Measurements from ENCODE around the gene DPP10.
"Not testable (repeated sequence)": the region's sequence is repeated elsewhere in the genome, so short reads cannot be mapped to it uniquely, and the experiment has no call there.

The DPP10 gene

DNA sequence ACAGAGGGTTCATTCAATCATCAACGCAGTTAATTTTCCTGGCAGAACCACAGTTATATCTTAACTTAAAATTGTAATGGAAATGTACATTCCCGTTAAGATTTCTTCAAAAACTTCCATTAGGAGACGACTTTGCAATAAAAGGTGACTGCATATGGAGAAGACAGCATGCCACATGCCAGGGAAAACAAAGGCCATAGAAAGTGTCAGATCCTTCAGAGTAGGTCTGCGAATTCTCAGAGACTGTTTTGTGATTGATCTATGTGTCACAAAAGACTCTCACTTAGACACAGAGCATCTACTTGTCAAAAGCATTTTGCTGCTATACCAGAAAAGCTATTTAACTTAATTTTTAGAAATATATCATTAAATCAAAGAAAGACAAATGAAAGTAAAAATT lies 274.6 kb downstream of the DPP10 start:
- DNase-seq (ENCODE audit: low read depth in 2 of 2) = no peak

DNA sequence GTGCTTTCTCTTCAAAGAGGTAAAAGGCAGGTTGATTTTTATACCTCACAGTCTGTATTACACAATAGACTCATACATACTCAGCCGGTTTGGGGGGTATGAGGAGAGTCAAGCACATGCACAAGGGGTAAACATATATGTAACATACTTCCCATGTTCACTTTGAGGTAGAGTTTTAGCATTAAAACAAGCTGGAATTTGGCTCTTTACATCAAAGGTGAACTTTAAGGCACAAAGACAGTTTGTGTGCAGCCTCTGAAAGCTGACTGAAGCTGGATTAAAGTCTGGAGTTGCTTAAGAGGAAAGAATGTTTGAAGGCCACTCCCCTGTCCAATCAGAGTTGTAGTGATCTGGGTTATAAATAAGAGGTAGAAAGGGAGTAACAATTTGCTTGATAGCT lies 282.0 kb downstream of the DPP10 start:
- DNase-seq (ENCODE audit: low read depth in 2 of 2) = no peak

DNA sequence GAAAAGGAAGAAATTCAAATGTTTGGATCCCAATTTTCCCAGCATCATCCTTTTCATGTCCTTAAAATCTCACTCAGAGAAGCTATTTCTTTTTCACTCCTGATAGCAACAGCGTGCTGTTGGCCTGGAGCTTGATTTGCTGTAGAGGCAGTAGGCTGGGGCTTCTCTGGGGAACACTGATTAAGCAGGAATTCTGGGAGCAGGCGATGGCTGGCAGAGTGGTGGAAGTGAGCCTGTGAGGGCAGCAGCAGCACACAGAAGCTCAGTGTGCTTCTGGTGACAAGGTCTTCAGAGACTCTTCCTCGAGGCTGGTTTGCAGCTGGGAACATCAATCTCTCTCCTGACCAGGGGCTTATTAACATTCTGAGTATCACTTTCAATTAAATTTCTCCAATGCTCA lies 284.6 kb downstream of the DPP10 start:
- no peak for DNase-seq (ENCODE audit: low read depth in 2 of 2)

DNA sequence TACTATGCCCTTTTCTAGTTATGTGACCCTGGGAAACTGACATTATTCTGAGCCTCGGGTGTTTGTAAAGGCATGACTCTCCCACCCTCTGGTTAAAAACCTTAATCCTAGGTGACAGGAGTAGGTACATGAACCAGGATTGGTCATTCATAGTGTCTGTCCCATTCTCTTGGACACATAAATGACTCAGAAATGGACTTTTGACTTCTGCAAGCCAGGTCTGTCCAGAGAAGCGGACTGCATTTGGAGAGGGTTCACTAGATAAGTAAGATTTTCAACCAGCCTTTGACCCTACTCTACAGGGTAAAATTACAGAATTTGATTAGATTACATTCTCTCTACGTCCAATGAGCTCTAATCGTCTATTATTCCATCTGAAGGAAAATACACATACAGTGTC lies 285.9 kb downstream of the DPP10 start:
- DNase-seq (ENCODE audit: low read depth in 2 of 2) = no peak

DNA sequence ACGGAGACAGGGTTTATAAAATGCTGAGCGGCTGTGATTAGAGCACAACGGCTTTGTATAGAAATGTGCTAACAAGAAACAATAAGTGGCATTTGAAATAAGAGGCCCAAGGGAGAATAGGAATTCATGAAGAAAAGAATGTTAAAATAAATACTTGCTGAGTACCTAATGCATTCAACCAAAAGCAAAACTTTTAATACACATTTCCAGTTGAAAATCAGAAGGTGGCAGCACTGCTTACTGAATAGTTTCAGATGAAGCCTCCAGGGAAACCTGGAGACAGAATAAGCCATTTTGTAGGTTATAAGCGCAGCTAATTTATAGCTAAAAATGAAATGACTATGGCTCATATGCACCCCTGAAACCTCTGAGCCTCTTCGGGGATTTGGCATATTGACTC lies 286.6 kb downstream of the DPP10 start:
- DNase-seq (ENCODE audit: low read depth in 2 of 2) = no peak

DNA sequence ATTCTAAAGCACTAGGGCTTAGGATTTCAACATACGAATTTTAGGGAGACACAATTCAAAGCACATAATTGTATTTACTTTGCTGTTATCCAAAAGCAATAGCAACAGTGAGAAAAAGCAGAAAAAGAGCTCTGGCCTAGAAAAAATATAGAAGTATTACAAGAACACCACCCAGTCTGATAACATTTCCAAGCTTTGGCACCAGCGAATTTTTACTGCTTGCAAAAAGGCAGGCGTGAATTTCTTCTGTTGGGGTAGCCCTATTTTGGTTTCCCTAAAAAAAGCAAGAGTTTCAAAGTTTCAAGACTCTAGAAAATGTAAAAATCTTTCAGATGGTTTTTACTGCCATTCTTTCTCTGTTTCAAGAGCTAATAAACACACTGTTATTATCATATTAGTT lies 292.7 kb downstream of the DPP10 start:
- DNase-seq (ENCODE audit: low read depth in 2 of 2) = no peak

DNA sequence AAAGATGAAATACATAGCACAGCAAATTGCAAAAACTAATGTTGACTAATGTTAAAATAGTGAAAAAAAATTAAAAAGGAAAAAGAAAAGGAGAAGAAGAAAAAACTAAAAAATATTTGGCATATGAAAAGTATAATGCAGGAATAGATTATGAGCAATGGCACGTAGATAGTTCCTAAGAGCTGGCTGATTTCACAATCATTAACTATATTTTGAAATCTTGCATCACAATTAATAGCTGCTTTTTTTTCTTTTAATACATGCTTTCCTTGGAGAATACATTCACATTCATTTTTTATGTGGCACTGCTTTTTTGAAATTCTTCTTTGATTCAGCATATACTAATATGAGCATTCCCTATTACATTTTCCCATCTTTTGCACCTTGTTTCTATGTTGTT lies 299.8 kb downstream of the DPP10 start:
- DNase-seq (ENCODE audit: low read depth in 2 of 2) = no peak

DNA sequence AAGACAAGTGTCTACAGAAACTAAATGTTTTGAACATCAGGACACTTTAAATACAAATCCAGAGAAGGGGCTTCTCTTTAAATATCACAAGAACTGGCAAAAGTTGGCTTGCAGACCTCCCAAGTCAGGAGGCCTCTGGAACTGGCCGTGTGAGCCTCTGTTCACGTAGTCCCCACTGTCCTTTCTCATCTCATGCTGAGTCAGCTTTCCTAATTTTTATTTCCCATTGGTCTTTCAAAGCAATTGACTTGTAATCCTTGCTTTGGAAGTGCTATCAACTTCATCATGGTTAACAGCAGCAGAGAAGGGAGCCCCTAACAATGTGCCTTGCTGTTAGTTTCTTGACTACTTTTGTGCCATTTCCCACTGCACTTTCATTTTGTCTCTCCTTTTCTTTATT lies 303.3 kb downstream of the DPP10 start:
- no peak for DNase-seq (ENCODE audit: low read depth in 2 of 2)

DNA sequence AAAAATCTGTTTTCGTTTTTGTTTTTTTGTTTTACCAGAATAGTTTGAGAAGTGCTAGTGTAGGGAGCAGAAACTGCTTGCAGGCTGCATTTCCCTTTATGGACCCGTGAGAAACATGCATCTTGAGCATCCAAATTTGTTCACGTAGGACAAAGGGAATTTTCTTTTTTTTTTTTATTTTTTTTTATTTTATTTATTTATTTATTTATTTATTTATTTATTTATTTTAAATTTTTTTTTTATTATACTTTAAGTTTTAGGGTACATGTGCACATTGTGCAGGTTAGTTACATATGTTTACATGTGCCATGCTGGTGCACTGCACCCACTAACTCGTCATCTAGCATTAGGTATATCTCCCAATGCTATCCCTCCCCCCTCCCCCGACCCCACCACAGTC lies 305.7 kb downstream of the DPP10 start:
- DNase-seq (ENCODE audit: low read depth in 2 of 2) = not testable (repeated sequence)

DNA sequence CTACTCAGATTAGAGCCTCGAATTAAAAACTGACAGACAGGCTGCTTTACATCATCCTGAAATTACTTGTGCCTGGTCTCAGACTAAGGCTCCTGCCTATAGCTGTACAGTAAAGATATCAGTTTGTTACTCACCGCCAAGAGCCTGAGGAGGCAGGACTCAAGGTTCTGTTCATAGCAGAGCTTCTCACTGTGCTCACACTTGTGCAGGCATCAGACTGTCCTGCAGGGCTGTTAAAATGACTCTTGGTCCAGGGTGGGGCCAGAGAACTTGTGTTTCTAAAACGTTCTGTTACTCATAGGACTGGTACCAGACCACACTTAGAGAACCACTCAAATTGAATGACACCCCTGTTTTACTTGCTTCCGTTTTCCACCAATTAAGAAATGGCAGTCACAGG lies 310.0 kb downstream of the DPP10 start:
- no peak for DNase-seq (ENCODE audit: low read depth in 2 of 2)

DNA sequence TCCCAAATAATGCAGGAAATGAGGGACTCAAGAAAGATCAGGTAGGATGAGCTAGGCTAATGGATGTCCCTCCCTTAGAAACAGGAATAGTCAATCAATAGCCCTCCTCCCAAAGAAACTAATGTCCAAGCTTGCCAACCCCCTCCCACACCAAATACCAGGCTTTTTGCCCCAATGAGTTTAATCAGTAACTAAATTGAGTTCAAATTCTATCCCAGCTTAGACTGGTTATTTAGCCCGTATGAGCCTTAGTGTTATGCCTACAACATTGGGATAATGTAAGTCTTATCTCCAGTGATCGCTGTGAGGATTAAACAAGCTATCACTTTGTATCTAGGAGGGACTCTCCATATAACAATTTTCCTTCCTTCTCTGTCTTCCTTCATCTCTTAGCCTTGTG lies 310.7 kb downstream of the DPP10 start:
- no peak for DNase-seq (ENCODE audit: low read depth in 2 of 2)

DNA sequence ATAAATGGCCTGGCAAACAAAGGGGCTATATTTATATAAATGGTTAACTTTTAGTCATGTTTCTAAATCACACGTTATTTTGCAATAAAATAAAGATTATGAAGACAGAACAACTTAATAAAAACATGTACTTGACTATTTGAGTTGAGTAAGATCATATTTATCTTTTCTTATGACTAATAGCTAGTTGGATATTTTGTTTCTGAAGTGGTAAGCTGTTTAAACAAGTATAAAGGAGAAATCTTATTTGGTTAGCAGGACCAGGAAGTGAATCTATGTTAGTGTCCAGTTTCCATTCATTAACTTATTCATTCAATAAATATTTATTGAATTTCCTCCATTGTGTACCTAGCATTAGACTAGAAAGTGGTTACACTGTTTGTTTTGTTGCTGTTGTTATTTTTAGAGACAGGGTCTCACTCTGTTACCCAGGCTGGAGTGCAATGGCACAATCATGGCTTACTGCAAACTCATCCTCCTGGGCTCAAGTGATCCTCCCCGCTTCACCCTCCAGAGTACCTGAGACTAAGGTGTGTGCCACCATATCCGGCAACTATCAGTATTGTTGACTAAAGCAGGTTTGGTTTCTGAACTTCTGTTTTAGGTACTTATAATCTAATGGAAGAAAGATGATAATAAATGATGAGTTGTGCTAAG lies 312.6 kb downstream of the DPP10 start:
- no peak for DNase-seq (ENCODE audit: low read depth in 2 of 2)

DNA sequence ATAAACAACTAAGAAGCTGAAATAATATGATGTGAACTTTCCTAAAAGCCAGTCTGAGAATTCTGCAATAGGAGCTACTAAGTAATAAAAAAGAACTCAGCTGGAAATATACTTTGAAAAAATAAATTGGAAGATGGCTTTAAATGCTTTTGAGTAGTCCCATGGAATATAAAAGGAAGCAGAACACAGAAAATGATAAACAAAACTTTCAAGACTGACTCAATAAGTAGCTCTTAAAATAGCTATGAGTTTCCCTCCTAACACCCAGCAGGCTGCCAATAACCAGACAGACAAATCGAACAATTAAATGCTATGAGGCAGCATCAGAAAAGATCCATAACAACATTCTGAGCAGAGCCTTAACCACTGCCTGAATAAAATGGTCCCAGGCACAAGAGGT lies 319.9 kb downstream of the DPP10 start:
- no peak for DNase-seq (ENCODE audit: low read depth in 2 of 2)

DNA sequence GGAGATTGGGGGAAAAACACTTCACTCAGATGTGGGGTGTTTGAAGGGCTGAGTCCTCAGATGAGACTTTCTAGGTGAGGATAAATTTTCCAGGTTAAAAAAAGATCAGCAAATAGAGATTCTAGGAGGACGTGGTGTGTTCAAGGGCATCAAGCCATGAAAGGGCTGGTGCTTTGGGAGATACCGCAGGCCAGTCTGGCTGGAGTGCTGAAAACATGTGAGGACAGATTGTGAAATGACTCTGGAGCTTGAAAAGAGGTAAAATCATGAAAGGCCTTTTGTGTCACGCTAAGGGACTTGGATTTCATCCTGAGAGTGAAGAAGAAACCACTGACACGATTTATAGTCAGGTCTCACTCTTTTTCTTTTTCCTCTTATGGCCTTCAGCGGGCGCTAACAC lies 320.5 kb downstream of the DPP10 start:
- DNase-seq (ENCODE audit: low read depth in 2 of 2) = no peak

DNA sequence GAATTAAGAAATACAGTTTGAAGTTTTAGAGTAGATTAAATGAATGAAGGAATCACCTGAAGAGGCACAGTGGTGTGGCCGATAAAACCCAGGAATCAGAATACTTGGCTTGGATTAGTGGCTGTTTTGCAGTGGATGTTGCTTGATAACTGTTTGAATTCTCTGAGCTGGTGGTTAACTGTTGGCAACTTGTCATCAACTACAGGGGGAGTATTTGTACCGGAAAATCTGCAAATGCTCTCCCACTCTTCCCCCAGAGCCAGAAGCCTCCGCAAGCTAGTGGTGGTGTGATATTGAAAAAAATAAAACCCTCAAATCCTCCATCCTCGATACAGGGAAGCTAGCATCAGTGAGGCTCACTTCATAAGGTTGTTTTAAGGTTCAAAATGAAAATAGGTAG lies 326.7 kb downstream of the DPP10 start:
- no peak for DNase-seq (ENCODE audit: low read depth in 2 of 2)

DNA sequence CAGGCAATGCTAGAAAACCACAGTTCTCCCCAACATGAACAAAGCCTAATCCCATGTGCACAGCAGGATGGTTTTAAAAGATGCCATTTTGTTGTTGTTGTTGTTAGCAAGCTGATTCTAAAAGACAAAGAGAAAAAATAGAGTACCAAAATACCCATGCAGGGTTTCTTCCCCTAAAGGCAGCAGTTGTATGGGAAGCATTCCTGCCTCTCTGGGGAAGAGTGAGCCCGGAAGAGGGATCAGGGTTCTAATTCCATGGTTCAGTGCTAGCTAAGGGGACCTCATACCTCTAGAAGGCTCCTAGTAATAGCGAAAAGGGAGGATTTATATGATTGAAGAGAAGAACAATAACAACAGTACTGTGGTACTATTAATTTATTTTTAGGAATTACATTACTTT lies 327.6 kb downstream of the DPP10 start:
- DNase-seq (ENCODE audit: low read depth in 2 of 2) = no peak

DNA sequence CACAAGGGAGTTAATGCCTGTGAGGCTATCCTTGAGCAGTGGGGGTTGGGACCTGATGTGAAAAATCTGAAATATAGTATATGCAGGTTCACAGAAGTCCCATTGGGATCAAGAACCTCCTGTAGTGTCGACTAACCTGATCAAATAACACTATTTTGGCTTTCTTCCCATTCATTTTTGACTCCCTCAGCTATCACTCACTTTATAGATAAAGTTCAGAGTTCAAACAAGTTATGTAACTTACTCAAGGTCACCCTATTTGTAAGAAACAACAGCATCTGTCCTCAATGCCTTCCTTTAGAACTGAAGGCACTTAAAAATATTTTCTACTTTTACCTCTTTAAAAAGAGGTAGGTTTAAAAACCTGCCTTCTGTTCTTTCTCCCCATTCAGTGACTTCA lies 341.6 kb downstream of the DPP10 start:
- DNase-seq (ENCODE audit: low read depth in 2 of 2) = no peak

DNA sequence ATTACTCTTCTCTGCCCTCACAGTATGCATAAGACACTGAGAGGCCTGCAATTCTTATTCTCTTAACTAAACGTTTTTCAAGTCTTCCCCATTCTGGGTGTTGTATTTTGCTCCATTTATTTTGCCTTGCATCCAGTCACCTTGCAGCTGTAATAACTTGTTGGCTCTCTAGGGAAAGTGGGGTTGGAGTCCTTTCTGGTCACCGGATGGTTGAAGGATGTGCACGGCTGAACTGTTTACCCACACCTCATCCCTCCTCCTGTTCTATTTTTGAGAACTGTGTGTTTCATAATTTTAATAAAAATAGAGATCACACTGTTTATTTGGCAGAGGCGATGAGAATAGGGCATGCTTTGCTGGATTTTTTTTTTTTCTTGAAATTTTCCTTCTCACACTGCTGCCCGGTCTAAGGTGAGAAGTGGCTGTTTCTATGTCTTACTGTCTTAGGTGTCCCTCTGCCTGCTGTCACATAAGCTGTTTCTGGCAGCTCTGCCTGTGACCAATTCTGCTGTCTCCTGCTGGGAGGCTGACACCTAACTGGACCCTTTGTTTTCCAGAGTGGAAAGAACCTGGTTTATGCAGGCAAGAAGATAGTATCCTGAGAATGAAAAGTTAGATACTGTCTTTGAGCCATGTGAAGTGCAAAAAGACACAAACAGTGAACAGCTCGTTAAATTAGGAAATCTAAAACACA lies 342.6 kb downstream of the DPP10 start:
- DNase-seq (ENCODE audit: low read depth in 2 of 2) = no peak

DNA sequence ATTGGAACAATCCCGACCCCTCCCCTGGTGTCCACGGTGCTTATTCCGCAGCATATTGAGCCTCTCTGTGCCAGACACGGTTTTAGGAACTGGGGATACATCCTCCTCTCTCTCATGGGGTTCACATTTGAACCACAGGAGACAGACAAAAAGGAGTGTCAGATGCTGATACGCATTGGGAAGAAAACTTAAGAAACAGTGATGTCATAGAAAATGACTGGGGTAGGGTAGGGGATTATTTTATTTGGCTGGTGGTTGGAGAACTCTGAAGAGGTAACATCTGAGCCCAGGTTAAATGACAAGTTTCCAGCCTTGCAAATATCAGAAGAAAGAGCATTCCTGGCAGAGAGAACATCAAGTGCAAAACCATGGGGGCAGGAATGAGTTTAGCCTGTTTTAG lies 344.5 kb downstream of the DPP10 start:
- no peak for DNase-seq (ENCODE audit: low read depth in 2 of 2)

DNA sequence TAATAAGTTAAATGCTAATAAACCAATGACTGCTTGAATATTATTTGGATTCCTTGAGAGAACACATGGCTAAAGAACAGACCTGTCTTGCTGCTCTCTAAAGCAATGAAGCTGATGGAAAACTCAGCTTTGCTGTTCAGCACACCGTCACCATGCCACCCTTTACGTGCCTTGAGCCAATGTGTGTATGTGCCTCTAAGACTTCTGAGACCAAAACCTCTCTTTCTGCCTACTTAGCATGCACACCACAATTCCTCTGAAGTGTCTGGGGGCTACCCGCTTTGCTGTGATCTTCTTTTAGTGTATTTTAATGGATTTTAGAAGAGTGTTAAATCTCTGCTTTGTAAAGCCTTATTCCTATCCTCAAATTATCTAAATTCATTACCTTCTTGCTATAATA lies 345.0 kb downstream of the DPP10 start:
- no peak for DNase-seq (ENCODE audit: low read depth in 2 of 2)

DNA sequence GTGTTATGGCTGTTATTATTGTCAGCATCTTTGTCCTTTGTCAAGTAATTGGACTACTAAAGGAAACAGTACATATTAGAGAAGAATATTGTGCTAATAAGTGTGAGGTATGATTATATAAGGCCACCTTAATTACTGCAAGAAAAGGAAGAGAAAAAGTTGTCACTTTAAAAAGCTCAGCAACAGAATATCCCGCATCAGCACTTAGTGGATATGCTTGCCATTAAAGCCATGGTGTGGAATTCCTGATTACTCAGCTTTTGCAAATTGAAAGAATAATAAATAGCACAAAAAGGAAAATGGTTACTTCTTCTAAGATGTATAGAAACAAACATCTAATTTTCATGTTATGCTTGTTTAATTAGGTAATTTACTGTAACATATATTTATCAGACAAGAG lies 347.5 kb downstream of the DPP10 start:
- DNase-seq (ENCODE audit: low read depth in 2 of 2) = no peak

DNA sequence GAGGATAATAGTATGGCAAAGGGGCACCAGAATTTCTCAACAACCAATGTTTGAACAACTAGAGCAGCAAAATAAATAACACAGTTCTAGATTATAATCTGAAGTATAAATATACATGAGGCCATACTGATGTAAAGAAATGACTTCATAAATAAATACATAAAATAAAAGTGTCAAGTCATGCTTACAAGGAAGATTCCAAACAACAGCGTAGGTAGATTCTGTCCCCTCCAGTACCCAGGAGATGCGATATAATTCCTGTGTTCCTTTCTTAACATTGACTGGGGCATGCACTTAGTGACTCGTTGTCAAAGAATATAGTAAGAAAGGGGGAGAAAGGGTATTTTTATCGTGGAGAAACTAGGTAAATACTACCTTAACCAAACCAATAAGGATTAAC lies 355.1 kb downstream of the DPP10 start:
- no peak for DNase-seq (ENCODE audit: low read depth in 2 of 2)

DNA sequence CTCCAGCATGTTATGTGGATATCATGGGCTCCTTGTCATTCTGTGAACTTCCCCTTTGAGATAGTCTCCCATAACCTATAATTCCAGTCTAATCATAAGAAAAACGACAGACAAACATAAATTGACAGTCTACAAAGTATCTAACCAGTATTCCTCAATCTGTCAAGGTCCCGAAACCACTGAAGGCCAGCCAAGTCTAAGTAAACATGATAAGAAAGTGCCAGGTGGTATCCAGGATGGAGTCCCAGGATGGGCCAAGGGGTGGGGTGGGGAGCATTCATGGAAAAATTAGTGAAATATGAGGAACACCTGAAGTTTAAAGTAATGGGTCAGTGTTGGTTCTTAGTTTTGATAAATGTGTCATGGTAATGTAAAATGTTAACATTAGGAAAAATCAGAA lies 355.5 kb downstream of the DPP10 start:
- DNase-seq (ENCODE audit: low read depth in 2 of 2) = no peak

DNA sequence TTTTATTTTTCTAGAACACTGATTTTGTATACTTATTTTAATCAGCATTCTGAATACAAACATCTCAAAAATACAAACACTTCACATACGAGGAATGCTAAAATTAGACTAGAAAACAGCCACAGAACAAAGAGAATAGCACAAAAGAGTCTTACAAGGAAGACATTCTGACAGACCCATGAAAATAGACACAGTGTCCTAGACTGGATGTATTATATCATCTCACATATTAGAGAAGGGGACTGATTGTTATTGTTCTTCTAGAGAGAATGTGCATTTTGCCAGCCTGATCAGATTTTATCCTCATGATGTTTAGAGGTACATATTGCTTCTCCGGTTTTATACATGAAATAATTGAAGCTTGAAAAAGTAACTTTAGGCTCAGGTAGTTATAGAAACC lies 357.9 kb downstream of the DPP10 start:
- no peak for DNase-seq (ENCODE audit: low read depth in 2 of 2)
